B cell (primary cell): ENCODE measurements around the gene RGCC. TPM values are rescaled to one million over a fixed set of nuclear protein-coding genes. Genes with fewer than 3 reads are reported as not detected.

Experiments used
- ATAC-seq: fragments of 200-7000 bp; cut with Tn5 transposase; one replicate; pipeline ENCODE4 v1.10.0; 2021; ENCODE audit warnings: low read depth, mild to moderate bottlenecking, moderate number of reproducible peaks, moderate library complexity
- CTCF ChIA-PET: fragments of 350-600 bp; sonication (Branson Sonifier 250); formaldehyde crosslinking; loops from one replicate; lab custom pipeline; 2021; ENCODE audit warnings: antibody characterized with exemption, inconsistent platforms; lab: Charles Lee
- POLR2A ChIA-PET: fragments of 350-600 bp; sonication (Branson Sonifier 250); formaldehyde crosslinking; loops from one replicate; lab custom pipeline; 2021; ENCODE audit warnings: antibody characterized with exemption; lab: Charles Lee
- DNase-seq: peaks from one replicate; pipeline ENCODE4 v3.0.0; 2013
- H2AFZ ChIP-seq: 2 replicates; pipeline ENCODE4 v1.6.1; 2012; ENCODE audit warnings: mild to moderate bottlenecking, low read depth, low read length; ENCODE audit not compliant: insufficient read depth, poor library complexity, severe bottlenecking
- H3K27ac ChIP-seq, 2 donors: 1 replicate in 1 of 2; 2 replicates in 1 of 2; pipeline ENCODE4 v1.5.1; 2012 to 2013; ENCODE audit warnings: low read length in 2 of 2, mild to moderate bottlenecking in 2 of 2, moderate library complexity in 1 of 2
- H3K27me3 ChIP-seq, 4 experiments: fragments of 200-600 bp in 1 of 4; sonication (generic) in 1 of 4; replicated peaks in 1 of 4; 1 replicate in 2 of 4; 2 replicates in 2 of 4; pipeline versions ENCODE4 v1.6.1 to v1.7.0; 2013 to 2016; ENCODE audit warnings: low read length in 3 of 4, mild to moderate bottlenecking in 2 of 4, mixed read lengths in 1 of 4, moderate library complexity in 1 of 4; ENCODE audit not compliant: insufficient read depth in 4 of 4, control insufficient read depth in 3 of 4; ENCODE audit errors: control extremely low read depth in 1 of 4
- H3K36me3 ChIP-seq, 2 experiments: replicated peaks in 1 of 2; 1 replicate in 1 of 2; 2 replicates in 1 of 2; pipeline versions ENCODE4 v1.6.1 to v1.7.1; 2013; ENCODE audit warnings: low read length in 1 of 2; ENCODE audit not compliant: insufficient read depth in 2 of 2, control insufficient read depth in 1 of 2; ENCODE audit errors: control extremely low read depth in 1 of 2, extremely low read depth in 1 of 2
- H3K4me1 ChIP-seq, 2 donors: fragments of 200-600 bp in 1 of 2; sonication (generic) in 1 of 2; 1 replicate in 1 of 2; 2 replicates in 1 of 2; pipeline versions ENCODE4 v1.5.1 to v1.6.1; 2013 to 2017; ENCODE audit warnings: low read length in 2 of 2; ENCODE audit not compliant: control insufficient read depth in 2 of 2, insufficient read depth in 2 of 2
- H3K4me2 ChIP-seq: replicated peaks from 2 replicates; pipeline ENCODE3; 2012; ENCODE audit warnings: mild to moderate bottlenecking, low read depth, low read length; ENCODE audit not compliant: poor library complexity, severe bottlenecking
- H3K4me3 ChIP-seq, 5 experiments: fragments of 200-600 bp in 1 of 5; sonication (generic) in 1 of 5; 1 replicate in 3 of 5; 2 replicates in 2 of 5; pipeline versions ENCODE4 v1.5.1 to v1.7.0; 2011 to 2016; ENCODE audit warnings: low read length in 4 of 5, mild to moderate bottlenecking in 4 of 5, low read depth in 2 of 5, control low read depth in 1 of 5, moderate library complexity in 1 of 5; ENCODE audit not compliant: insufficient read depth in 1 of 5; ENCODE audit errors: control extremely low read depth in 1 of 5, extremely low read depth in 1 of 5
- H3K79me2 ChIP-seq: fragments of 200-600 bp; sonication (generic); one replicate; pipeline ENCODE4 v1.6.0; 2016; ENCODE audit warnings: low read length; ENCODE audit not compliant: control insufficient read depth, insufficient read depth
- H3K9ac ChIP-seq: fragments of 200-600 bp; sonication (generic); 2 replicates; pipeline ENCODE4 v1.6.1; 2017; ENCODE audit warnings: mild to moderate bottlenecking, low read length, moderate library complexity
- H3K9me3 ChIP-seq, 3 donors: one replicate each; pipeline versions ENCODE4 v1.6.1 to v1.7.1; 2013; ENCODE audit warnings: low read length in 2 of 3; ENCODE audit not compliant: control insufficient read depth in 2 of 3, insufficient read depth in 1 of 3; ENCODE audit errors: control extremely low read depth in 1 of 3
- H4K20me1 ChIP-seq: 2 replicates; pipeline ENCODE4 v1.6.0; 2012; ENCODE audit warnings: mild to moderate bottlenecking, low read length; ENCODE audit not compliant: insufficient read depth, control insufficient read depth, poor library complexity, severe bottlenecking
- H3K27ac Mint-ChIP-seq: one replicate; pipeline ENCODE4 v1.8.0; 2021; ENCODE audit warnings: mixed read lengths
- H3K27me3 Mint-ChIP-seq: one replicate; pipeline ENCODE4 v1.8.0; 2021; ENCODE audit warnings: mixed read lengths
- H3K4me1 Mint-ChIP-seq: one replicate; pipeline ENCODE4 v1.8.0; 2021; ENCODE audit warnings: mixed read lengths
- H3K4me3 Mint-ChIP-seq: one replicate; pipeline ENCODE4 v1.8.0; 2021; ENCODE audit warnings: mixed read lengths
- H3K9me3 Mint-ChIP-seq: one replicate; pipeline ENCODE4 v1.8.0; 2022; ENCODE audit warnings: mixed read lengths; ENCODE audit not compliant: insufficient read depth
- CTCF ChIP-seq: fragments of 200-600 bp; IDR thresholded peaks from one replicate; pipeline ENCODE4 v1.8.0; 2022; ENCODE audit warnings: antibody characterized with exemption, mild to moderate bottlenecking
- EZH2 ChIP-seq: IDR thresholded peaks from 2 replicates; pipeline ENCODE4 v1.6.1; 2012; ENCODE audit warnings: borderline replicate concordance, low read depth, mild to moderate bottlenecking, moderate library complexity, low read length; ENCODE audit not compliant: insufficient read depth, poor library complexity, severe bottlenecking
- WGBS: methylation state at CpG from one replicate; pipeline ENCODE4 v1.1.5; 2013; ENCODE audit warnings: missing lambda C conversion rate; ENCODE audit not compliant: insufficient coverage; 5-methylcytosine and 5-hydroxymethylcytosine counted together
- intact Hi-C: fragments of 100-400 bp; cut with micrococcal nuclease; formaldehyde crosslinking; loops from one replicate; pipeline ENCODE4 v1.10.0; 2022
- polyA plus RNA-seq: library from polyadenylated mRNA; depleted of rRNA; stranded (reverse); fragments of >200 nt; gene quantifications from 2 replicates; pipeline ENCODE4 v1.2.3, GENCODE V29; 2012
- total RNA-seq, 2 donors: library from RNA; stranded (reverse); fragments of 120-200 nt in 1 of 2; gene quantifications; 1 replicate in 1 of 2; 2 replicates in 1 of 2; pipeline versions ENCODE4 v1.2.3 to v1.2.4, GENCODE V29; 2013 to 2022

The RGCC gene
- total and polyA plus RNA-seq, 2 donors (not counting 1 experiment from before 2014, with no cell fraction given): 8.0 to 16.0 TPM

GRCh38 chr13:41500511-41500910 lies 43.2 kb downstream of the RGCC start:
- WGBS: 61% methylated on average over 2 of the region's 5 CpGs
- H2AFZ ChIP-seq: no peak overlapping the region
- ChIA-PET POLR2A (interaction anchor here (1.0 kb wide), 1 partner anchor 30 kb away, joined by 3 read pairs; no protein-coding TSS in a partner anchor), CTCF (interaction anchor here (1.9 kb wide), 1 partner anchor 8 kb away, joined by 4 read pairs; no protein-coding TSS in a partner anchor)
- H3K79me2 ChIP-seq: no peaks in the 10 kb centered on the region
- peak; percentile 32 for ATAC-seq
- DNase-seq: peak; percentile 28
- H3K27me3 ChIP-seq: no peaks in the 10 kb centered on the region
- H3K36me3 ChIP-seq: no peaks in the 10 kb centered on the region
- intact Hi-C loops: no loop called here
- Mint-ChIP-seq H3K27me3 (no peaks in the 10 kb centered on the region), H3K4me1 (peaks cover 51% of the 10 kb centered on the region), H3K9me3 (peaks cover 10% of the 10 kb centered on the region), H3K4me3 (peak overlapping the region; percentile 68), H3K27ac (peak overlapping the region; percentile 39)
- H3K4me3 ChIP-seq: no peak overlapping the region
- peak overlapping the region; percentile 39 for H3K4me2 ChIP-seq
- H3K4me1 ChIP-seq: peaks cover 44 to 45% of the 10 kb centered on the region in 2 donors
- peaks cover 0 to 8% (median 4%) of the 10 kb centered on the region in 3 donors for H3K9me3 ChIP-seq
- H3K9ac ChIP-seq: no peak overlapping the region
- H4K20me1 ChIP-seq: no peaks in the 10 kb centered on the region
- TF ChIP-seq EZH2 (no peak), CTCF (no peak)
- no peak overlapping the region for H3K27ac ChIP-seq

DNA sequence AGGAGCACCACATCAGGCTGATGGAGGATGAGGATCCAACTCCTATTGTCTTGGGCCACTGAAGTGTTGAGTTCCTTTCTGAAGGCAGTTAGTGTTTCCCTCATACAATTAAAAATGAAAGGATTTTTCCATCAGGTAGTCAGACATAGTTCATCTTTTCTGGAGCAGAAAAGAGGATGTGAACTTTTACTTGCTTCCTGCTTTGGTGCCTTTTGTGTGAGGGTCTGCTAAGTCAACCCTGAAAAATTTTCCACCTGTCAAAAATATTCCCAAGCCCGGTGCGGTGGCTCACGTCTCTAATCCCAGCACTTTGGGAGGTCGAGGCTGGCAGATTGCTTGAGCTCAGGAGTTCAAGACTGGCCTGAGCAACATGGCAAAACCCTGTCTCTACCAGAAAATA lies 43.9 kb downstream of the RGCC start:
- peak overlapping the region; percentile 68 for H3K4me3 Mint-ChIP-seq
- Histone ChIP-seq H2AFZ (no peak overlapping the region), H3K4me1 (peaks cover 44 to 45% of the 10 kb centered on the region in 2 donors)

More for the DNA sequence above, 43.9 kb downstream of the RGCC start:
- H3K27ac Mint-ChIP-seq: peak overlapping the region; percentile 43
- ChIA-PET CTCF (interaction anchor here (1.0 to 1.9 kb wide), 2 partner anchors 9 to 42 kb away, joined by 3 to 4 read pairs; no protein-coding TSS in a partner anchor), POLR2A (interaction anchor here (0.7 kb wide), 1 partner anchor 44 kb away, joined by 4 read pairs; no protein-coding TSS in a partner anchor)
- Histone ChIP-seq H3K9ac (peak overlapping the region; percentile 1), H3K27ac (no peak overlapping the region), H3K36me3 (no peaks in the 10 kb centered on the region), H3K79me2 (no peaks in the 10 kb centered on the region), H3K27me3 (no peaks in the 10 kb centered on the region), H4K20me1 (no peaks in the 10 kb centered on the region), H3K4me3 (peak overlapping the region in 1 of 5 experiments; percentile 10), H3K9me3 (peaks cover 0 to 8% (median 4%) of the 10 kb centered on the region in 3 donors), H3K4me2 (peak overlapping the region; percentile 39)
- ATAC-seq (peak; percentile 19), DNase-seq (peak; percentile 39)
- intact Hi-C loops: no loop called here
- peaks cover 10% of the 10 kb centered on the region for H3K9me3 Mint-ChIP-seq
- peaks cover 53% of the 10 kb centered on the region for H3K4me1 Mint-ChIP-seq
- whole genome bisulfite sequencing: 3% methylated on average over 4 of the region's 4 CpGs
- TF ChIP-seq EZH2 (no peak), CTCF (no peak)
- H3K27me3 Mint-ChIP-seq: no peaks in the 10 kb centered on the region
